ENCODE data around the gene HABP2.

DNA sequence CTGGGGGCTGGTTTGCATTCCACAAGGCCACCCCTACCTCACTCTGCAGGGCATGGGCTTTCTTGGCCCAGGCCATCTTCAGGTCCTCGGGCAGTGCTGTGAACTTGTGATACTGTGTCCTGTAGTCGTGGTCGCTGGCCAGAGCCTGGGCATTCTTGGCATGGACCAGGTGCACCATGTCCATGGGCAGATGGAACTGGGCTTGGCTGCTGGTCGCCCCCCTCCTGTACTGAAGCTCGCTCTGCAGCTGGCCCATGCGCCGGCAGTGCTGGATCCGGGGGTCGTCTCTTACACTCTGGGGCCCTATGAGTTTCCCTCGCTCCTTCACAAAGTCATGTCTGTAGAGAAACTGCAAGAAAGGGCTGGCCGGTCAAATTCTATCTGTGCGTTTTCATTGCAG is 51.7 kb downstream of the HABP2 start:
- no peak for TF ChIP-seq POLR2A (IDR thresholded peaks at IDR 0.05)
- TF ChIP-seq CTCF (IDR thresholded peaks at IDR 0.05): no peak
